ENCODE measurements around the gene PDE7B.

GRCh38 chr6:136209496-136209895, 358.0 kb downstream of the PDE7B start:
- TF ChIP-seq RAD21 (IDR thresholded peaks at IDR 0.05; ENCODE audit: low read length) = no peak
- no peak for TF ChIP-seq MAX (IDR thresholded peaks at IDR 0.05; ENCODE audit: low read depth)
- TF ChIP-seq PBX3 (IDR thresholded peaks at IDR 0.05) = no peak

All from SK-N-SH (cell line).